Panc1 (cell line): ENCODE data around the gene TAF6.

Source experiments
- CTCF ChIP-seq: fragments of 450-650 bp; IDR thresholded peaks from 2 replicates; pipeline ENCODE4 v1.5.1; 2017; ENCODE audit warnings: mild to moderate bottlenecking
- REST ChIP-seq, 2 experiments: IDR thresholded peaks; 2 replicates each; pipeline ENCODE4 v1.6.1; 2011 to 2012; ENCODE audit warnings: low read depth in 2 of 2, control low read depth in 1 of 2, low read length in 1 of 2, mild to moderate bottlenecking in 1 of 2, moderate library complexity in 1 of 2; ENCODE audit not compliant: insufficient read depth in 1 of 2
- TCF7L2 ChIP-seq: IDR thresholded peaks from 2 replicates; pipeline ENCODE4 v1.6.1; 2011; ENCODE audit warnings: mild to moderate bottlenecking, low read depth, low read length, inconsistent platforms

GRCh38 chr7:100137851-100138760 lies 18.9 kb upstream of the TAF6 start:
- TF ChIP-seq CTCF, result no peak
- TF ChIP-seq REST (IDR thresholded peaks at IDR 0.05; ENCODE audit: insufficient read depth in 1 of 2, low read depth in 2 of 2, low read length in 1 of 2), result no peak
- no peak for TF ChIP-seq TCF7L2
